Upper lobe of left lung (tissue), 6 donors: ENCODE data around the gene SENP8. TPM values are rescaled to one million over a fixed set of nuclear protein-coding genes. Genes with fewer than 3 reads are reported as not detected.

Experiments
- ATAC-seq, 2 donors: fragments of 200-7000 bp; cut with Tn5 transposase; one replicate each; pipeline ENCODE4 v1.9.1; 2022; ENCODE audit warnings: mild to moderate bottlenecking in 2 of 2, moderate library complexity in 2 of 2; ENCODE audit not compliant: low FRiP score in 2 of 2
- DNase-seq, 2 donors: peaks; one replicate each; pipeline ENCODE4 v3.0.0-alpha.2; 2019 to 2020
- H3K27ac ChIP-seq, 4 donors: fragments of 200-600 bp; sonication (generic); one replicate each; pipeline ENCODE4 v1.5.1; 2016 to 2019
- H3K27me3 ChIP-seq, 4 donors: fragments of 200-600 bp; sonication (generic); one replicate each; pipeline ENCODE4 v1.5.1; 2017 to 2019
- H3K36me3 ChIP-seq, 4 donors: fragments of 200-600 bp; sonication (generic); one replicate each; pipeline ENCODE4 v1.5.1; 2016 to 2019
- H3K4me1 ChIP-seq, 4 donors: fragments of 200-600 bp; sonication (generic); one replicate each; pipeline ENCODE4 v1.5.1; 2018 to 2019
- H3K4me3 ChIP-seq, 4 donors: fragments of 200-600 bp; sonication (generic); one replicate each; pipeline ENCODE4 v1.5.1; 2017 to 2019; ENCODE audit warnings: mild to moderate bottlenecking in 2 of 4, moderate library complexity in 1 of 4
- H3K9me3 ChIP-seq, 4 donors: fragments of 200-600 bp; sonication (generic); one replicate each; pipeline ENCODE4 v1.5.1; 2018 to 2019
- CTCF ChIP-seq, 6 experiments: fragments of 450-650 bp in 4 of 6; fragments of 200-600 bp in 2 of 6; sonication (generic) in 2 of 6; IDR thresholded peaks; one replicate each; pipeline ENCODE4 v1.5.1; 2016 to 2019; ENCODE audit warnings: antibody characterized with exemption in 6 of 6
- EP300 ChIP-seq, 4 donors: sonication (generic); formaldehyde crosslinking; IDR thresholded peaks; one replicate each; pipeline ENCODE4 v1.5.1; 2017; ENCODE audit warnings: antibody characterized with exemption in 4 of 4, control low read depth in 2 of 4
- POLR2A ChIP-seq, 4 donors: fragments of 450-650 bp; IDR thresholded peaks; one replicate each; pipeline ENCODE4 v1.5.1; 2016 to 2017; ENCODE audit warnings: antibody characterized with exemption in 4 of 4, mild to moderate bottlenecking in 2 of 4
- POLR2AphosphoS5 ChIP-seq, 2 donors: sonication (generic); formaldehyde crosslinking; IDR thresholded peaks; one replicate each; pipeline ENCODE4 v1.5.1; 2017; ENCODE audit warnings: antibody characterized with exemption in 2 of 2
- WGBS, 2 donors: methylation state at CpG; one replicate each; pipeline ENCODE4 v1.1.5; 2017 to 2018; 5-methylcytosine and 5-hydroxymethylcytosine counted together
- total RNA-seq, 6 donors: library from RNA; depleted of rRNA in 4 of 6; stranded (reverse); fragments of >200 nt in 4 of 6; gene quantifications; one replicate each; pipeline versions ENCODE4 v1.1.0 to v1.2.1, GENCODE V29; 2016 to 2021
- donor health status: DM: no; HTN: no; CAD: no; lungs with moderate emphysema.
- donor health status: DM: no; HTN: yes; CAD: no; lungs with severe emphysema.

SENP8 gene
- total RNA-seq, 6 donors from 2014 or later: 0.55 to 3.8 (median 3.0) TPM; not detected in 1

GRCh38 chr15:72174551-72175165 lies 56.5 kb downstream of the SENP8 start:
- TF ChIP-seq EP300 (IDR thresholded peaks at IDR 0.05) (no peak), POLR2AphosphoS5 (IDR thresholded peaks at IDR 0.05) (no peak), POLR2A (IDR thresholded peaks at IDR 0.05) (no peak), CTCF (IDR thresholded peaks at IDR 0.05) (no peak)
- no peaks in the 10 kb centered on the region for H3K27me3 ChIP-seq
- H3K4me1 ChIP-seq: peaks cover 0 to 19% (median 8%) of the 10 kb centered on the region in 4 donors
- DNase-seq (no peak), ATAC-seq (no peak)
- H3K36me3 ChIP-seq: no peaks in the 10 kb centered on the region
- H3K4me3 ChIP-seq: no peak overlapping the region
- peak overlapping the region in 1 of 4 donors; percentile 10 for H3K27ac ChIP-seq
- 52 to 65% methylated on average over 4 to 5 of the region's 5 CpGs for WGBS, 2 donors
- no peaks in the 10 kb centered on the region for H3K9me3 ChIP-seq

GRCh38 chr15:72175186-72176044 lies 57.2 kb downstream of the SENP8 start:
- H3K36me3 ChIP-seq: no peaks in the 10 kb centered on the region
- no peak overlapping the region for H3K4me3 ChIP-seq
- no peak for TF ChIP-seq EP300 (IDR thresholded peaks at IDR 0.05)
- TF ChIP-seq POLR2AphosphoS5 (IDR thresholded peaks at IDR 0.05): no peak
- TF ChIP-seq POLR2A (IDR thresholded peaks at IDR 0.05): no peak
- no peak for TF ChIP-seq CTCF (IDR thresholded peaks at IDR 0.05)
- no peak overlapping the region for H3K27ac ChIP-seq
- H3K27me3 ChIP-seq: no peaks in the 10 kb centered on the region
- DNase-seq (no peak), ATAC-seq (no peak)
- H3K4me1 ChIP-seq: peaks cover 0 to 26% (median 11%) of the 10 kb centered on the region in 4 donors
- H3K9me3 ChIP-seq: no peaks in the 10 kb centered on the region
- WGBS, 2 donors: 87 to 90% methylated on average over 15 of the region's 15 CpGs

GRCh38 chr15:72176159-72176558 lies 58.0 kb downstream of the SENP8 start:
- ATAC-seq: peak in 1 of 2 donors; percentile 68
- H3K4me1 ChIP-seq: peaks cover 0 to 26% (median 11%) of the 10 kb centered on the region in 4 donors
- peak in 1 of 2 donors; percentile 16 for DNase-seq
- no peak overlapping the region for H3K27ac ChIP-seq
- no peaks in the 10 kb centered on the region for H3K9me3 ChIP-seq
- no peak for TF ChIP-seq POLR2AphosphoS5 (IDR thresholded peaks at IDR 0.05)
- TF ChIP-seq EP300 (IDR thresholded peaks at IDR 0.05): no peak
- no peak for TF ChIP-seq POLR2A (IDR thresholded peaks at IDR 0.05)
- no peak for TF ChIP-seq CTCF (IDR thresholded peaks at IDR 0.05)
- no peaks in the 10 kb centered on the region for H3K36me3 ChIP-seq
- H3K4me3 ChIP-seq: no peak overlapping the region
- 73 to 87% methylated on average over 3 to 6 of the region's 6 CpGs for WGBS, 2 donors
- H3K27me3 ChIP-seq: no peaks in the 10 kb centered on the region

GRCh38 chr15:72176743-72177142 lies 58.5 kb downstream of the SENP8 start:
- Histone ChIP-seq H3K27me3 (no peaks in the 10 kb centered on the region), H3K27ac (no peak overlapping the region), H3K4me1 (peaks cover 0 to 26% (median 11%) of the 10 kb centered on the region in 4 donors), H3K36me3 (no peaks in the 10 kb centered on the region), H3K9me3 (no peaks in the 10 kb centered on the region), H3K4me3 (no peak overlapping the region)
- TF ChIP-seq POLR2AphosphoS5 (IDR thresholded peaks at IDR 0.05) (no peak), POLR2A (IDR thresholded peaks at IDR 0.05) (no peak), CTCF (IDR thresholded peaks at IDR 0.05) (no peak), EP300 (IDR thresholded peaks at IDR 0.05) (no peak)
- ATAC-seq: no peak
- DNase-seq: peak in 1 of 2 donors; percentile 3
- 70 to 85% methylated on average over 3 of the region's 3 CpGs for WGBS, 2 donors
